Liver (tissue), 9 donors: ENCODE measurements around the gene C1QL4. TPM values are rescaled to one million over a fixed set of nuclear protein-coding genes. Genes with fewer than 3 reads are reported as not detected.

ENCODE experiments used
- DNase-seq: peaks from one replicate; pipeline ENCODE4 v3.0.0-alpha.2; 2017; ENCODE audit warnings: low spot score
- H3K27ac ChIP-seq, 2 donors: one replicate each; pipeline ENCODE4 v1.7.0; 2013; ENCODE audit warnings: inconsistent platforms in 2 of 2, low read length in 2 of 2, control low read depth in 1 of 2, low read depth in 1 of 2, mild to moderate bottlenecking in 1 of 2
- H3K27me3 ChIP-seq, 4 donors: one replicate each; pipeline versions ENCODE4 v1.6.1 to v1.7.0; 2013; ENCODE audit warnings: low read length in 3 of 4, inconsistent platforms in 1 of 4, mild to moderate bottlenecking in 1 of 4, moderate library complexity in 1 of 4; ENCODE audit not compliant: control insufficient read depth in 4 of 4, insufficient read depth in 4 of 4
- H3K36me3 ChIP-seq, 4 donors: one replicate each; pipeline versions ENCODE4 v1.6.1 to v1.7.0; 2013; ENCODE audit warnings: low read length in 3 of 4, mild to moderate bottlenecking in 3 of 4, low read depth in 1 of 4, moderate library complexity in 1 of 4; ENCODE audit not compliant: control insufficient read depth in 4 of 4, insufficient read depth in 3 of 4
- H3K4me1 ChIP-seq, 4 donors: one replicate each; pipeline versions ENCODE4 v1.6.1 to v1.7.0; 2013; ENCODE audit warnings: low read length in 3 of 4, mild to moderate bottlenecking in 3 of 4, moderate library complexity in 1 of 4; ENCODE audit not compliant: control insufficient read depth in 4 of 4, insufficient read depth in 4 of 4
- H3K4me3 ChIP-seq, 3 donors: one replicate each; pipeline versions ENCODE4 v1.6.1 to v1.7.0; 2013; ENCODE audit warnings: low read length in 3 of 3, control low read depth in 1 of 3, low read depth in 1 of 3, mild to moderate bottlenecking in 1 of 3
- H3K9ac ChIP-seq, 2 donors: one replicate each; pipeline ENCODE4 v1.7.0; 2013; ENCODE audit warnings: low read length in 2 of 2, mild to moderate bottlenecking in 2 of 2, moderate library complexity in 2 of 2, control low read depth in 1 of 2, low read depth in 1 of 2
- H3K9me3 ChIP-seq, 4 donors: one replicate each; pipeline versions ENCODE4 v1.6.1 to v1.7.0; 2013; ENCODE audit warnings: low read length in 3 of 4; ENCODE audit not compliant: control insufficient read depth in 4 of 4
- ATF3 ChIP-seq: IDR thresholded peaks from 2 replicates; pipeline ENCODE4 v1.6.1; 2016; ENCODE audit warnings: antibody characterized with exemption
- EGR1 ChIP-seq, 2 donors: IDR thresholded peaks; 2 replicates each; pipeline ENCODE4 v1.6.1; 2016 to 2018; ENCODE audit warnings: antibody characterized with exemption in 2 of 2, low read depth in 2 of 2
- FOXA2 ChIP-seq: IDR thresholded peaks from 2 replicates; pipeline ENCODE4 v1.6.1; 2016; ENCODE audit warnings: antibody characterized with exemption
- GABPA ChIP-seq, 2 donors: IDR thresholded peaks in 1 of 2; conservative IDR thresholded peaks in 1 of 2; 2 replicates each; pipeline ENCODE4 v1.6.1; 2016; ENCODE audit warnings: antibody characterized with exemption in 2 of 2, mild to moderate bottlenecking in 1 of 2, moderate library complexity in 1 of 2
- HNF4A ChIP-seq, 2 donors: conservative IDR thresholded peaks; 2 replicates each; pipeline ENCODE4 v1.6.1; 2016; ENCODE audit warnings: antibody characterized with exemption in 2 of 2, mild to moderate bottlenecking in 2 of 2
- HNF4G ChIP-seq: IDR thresholded peaks from 2 replicates; pipeline ENCODE4 v1.6.1; 2016; ENCODE audit warnings: antibody characterized with exemption
- MAX ChIP-seq: IDR thresholded peaks from 2 replicates; pipeline ENCODE4 v1.6.1; 2016; ENCODE audit warnings: antibody characterized with exemption
- NR2F2 ChIP-seq: IDR thresholded peaks from 2 replicates; pipeline ENCODE4 v1.6.1; 2016; ENCODE audit warnings: antibody characterized with exemption
- RAD21 ChIP-seq, 2 donors: IDR thresholded peaks; 2 replicates each; pipeline ENCODE4 v1.6.1; 2016; ENCODE audit warnings: antibody characterized with exemption in 2 of 2, mild to moderate bottlenecking in 2 of 2
- REST ChIP-seq: IDR thresholded peaks from 2 replicates; pipeline ENCODE4 v1.6.1; 2016; ENCODE audit warnings: antibody characterized with exemption, mild to moderate bottlenecking
- RXRA ChIP-seq, 2 donors: IDR thresholded peaks; 2 replicates each; pipeline ENCODE4 v1.6.1; 2017 to 2018; ENCODE audit warnings: antibody characterized with exemption in 2 of 2, mild to moderate bottlenecking in 1 of 2
- SP1 ChIP-seq: IDR thresholded peaks from 2 replicates; pipeline ENCODE4 v1.6.1; 2018; ENCODE audit warnings: antibody characterized with exemption, mild to moderate bottlenecking
- TAF1 ChIP-seq: conservative IDR thresholded peaks from 2 replicates; pipeline ENCODE4 v1.6.1; 2016; ENCODE audit warnings: antibody characterized with exemption, mild to moderate bottlenecking
- YY1 ChIP-seq: IDR thresholded peaks from 2 replicates; pipeline ENCODE4 v1.6.1; 2016; ENCODE audit warnings: antibody characterized with exemption, mild to moderate bottlenecking
- ZBTB33 ChIP-seq: IDR thresholded peaks from 2 replicates; pipeline ENCODE4 v1.6.1; 2016; ENCODE audit warnings: antibody characterized with exemption
- WGBS: extraction: QIAGEN DNeasy Blood & Tissue Kit; methylation state at CpG from one replicate; pipeline ENCODE4 v1.1.7; 2013; 5-methylcytosine and 5-hydroxymethylcytosine counted together
- polyA plus RNA-seq, 2 donors: library from polyadenylated mRNA; stranded (reverse) in 1 of 2; unstranded in 1 of 2; fragments of 200-250 nt in 1 of 2; fragments of >200 nt in 1 of 2; fragmentation: Nextera tagmentation in 1 of 2; extraction: Ambion mirVana in 1 of 2; gene quantifications; one replicate each; pipeline versions ENCODE4 v1.2.1 to v1.2.3, GENCODE V29; 2013 to 2015
- total RNA-seq, 2 donors: library from RNA; depleted of rRNA; stranded (reverse); fragments of >200 nt; gene quantifications; one replicate each; pipeline ENCODE4 v1.2.3, GENCODE V29; 2014
- donor health status: healthy.
- donor health status: healthy.
- donor health status: healthy.
- donor health status: healthy.
- donor health status: healthy.

Gene C1QL4
- total and polyA plus RNA-seq, 4 donors = not detected

- H3K9me3 ChIP-seq = no peaks in the 10 kb centered on the region
- H3K36me3 ChIP-seq = no peaks in the 10 kb centered on the region
- TF ChIP-seq EGR1 (IDR thresholded peaks at IDR 0.05; ENCODE audit: low read depth in 2 of 2) = no peak
- no peak for TF ChIP-seq HNF4G
- no peak for TF ChIP-seq MAX
- TF ChIP-seq GABPA (IDR thresholded peaks at IDR 0.05 in 1 of 2, conservative IDR thresholded peaks at IDR 0.05 in 1 of 2) = no peak
- TF ChIP-seq ATF3 = no peak
- TF ChIP-seq NR2F2 = no peak
- no peak for TF ChIP-seq ZBTB33
- TF ChIP-seq HNF4A (conservative IDR thresholded peaks at IDR 0.05) = no peak
- TF ChIP-seq SP1 = no peak
- TF ChIP-seq TAF1 = no peak
- TF ChIP-seq RXRA (IDR thresholded peaks at IDR 0.05) = no peak
- TF ChIP-seq FOXA2 = no peak
- H3K4me1 ChIP-seq = peaks cover 2 to 15% (median 5%) of the 10 kb centered on the region in 4 donors
- no peak for DNase-seq
- no peak overlapping the region for H3K4me3 ChIP-seq
- no peak overlapping the region for H3K27ac ChIP-seq
- 81% methylated on average over 5 of the region's 5 CpGs for WGBS
- no peaks in the 10 kb centered on the region for H3K27me3 ChIP-seq
- no peak overlapping the region for H3K9ac ChIP-seq
These were observed 28.6 kb upstream of the C1QL4 start for GRCh38 chr12:49365542-49365941.

- Histone ChIP-seq H3K9me3 (no peaks in the 10 kb centered on the region), H3K9ac (no peak overlapping the region)
- WGBS = 79% methylated on average over 1 of the region's 1 CpG
These were observed 28.0 kb upstream of the C1QL4 start for GRCh38 chr12:49364989-49365388.

More at GRCh38 chr12:49364989-49365388, 28.0 kb upstream of the C1QL4 start:
- Histone ChIP-seq H3K27ac (no peak overlapping the region), H3K36me3 (no peaks in the 10 kb centered on the region), H3K27me3 (no peaks in the 10 kb centered on the region), H3K4me3 (no peak overlapping the region), H3K4me1 (peaks cover 2 to 15% (median 5%) of the 10 kb centered on the region in 4 donors)
- DNase-seq = no peak
- TF ChIP-seq ATF3 (no peak), REST (no peak), RAD21 (IDR thresholded peaks at IDR 0.05) (no peak), MAX (no peak), RXRA (IDR thresholded peaks at IDR 0.05) (no peak), YY1 (no peak), GABPA (IDR thresholded peaks at IDR 0.05 in 1 of 2, conservative IDR thresholded peaks at IDR 0.05 in 1 of 2) (no peak)
